Activated CD8-positive, alpha-beta memory T cell treated with anti-CD3 and anti-CD28 coated beads, Interleukin-2, amount 50 U/mL, for 1 hour (primary cell): Measurements from ENCODE around the gene SLC2A4.

Experiments used
- DNase-seq: peaks from one replicate; pipeline ENCODE4 v3.0.0-alpha.2; 2020; ENCODE audit errors: extremely low read depth

The SLC2A4 gene

DNA sequence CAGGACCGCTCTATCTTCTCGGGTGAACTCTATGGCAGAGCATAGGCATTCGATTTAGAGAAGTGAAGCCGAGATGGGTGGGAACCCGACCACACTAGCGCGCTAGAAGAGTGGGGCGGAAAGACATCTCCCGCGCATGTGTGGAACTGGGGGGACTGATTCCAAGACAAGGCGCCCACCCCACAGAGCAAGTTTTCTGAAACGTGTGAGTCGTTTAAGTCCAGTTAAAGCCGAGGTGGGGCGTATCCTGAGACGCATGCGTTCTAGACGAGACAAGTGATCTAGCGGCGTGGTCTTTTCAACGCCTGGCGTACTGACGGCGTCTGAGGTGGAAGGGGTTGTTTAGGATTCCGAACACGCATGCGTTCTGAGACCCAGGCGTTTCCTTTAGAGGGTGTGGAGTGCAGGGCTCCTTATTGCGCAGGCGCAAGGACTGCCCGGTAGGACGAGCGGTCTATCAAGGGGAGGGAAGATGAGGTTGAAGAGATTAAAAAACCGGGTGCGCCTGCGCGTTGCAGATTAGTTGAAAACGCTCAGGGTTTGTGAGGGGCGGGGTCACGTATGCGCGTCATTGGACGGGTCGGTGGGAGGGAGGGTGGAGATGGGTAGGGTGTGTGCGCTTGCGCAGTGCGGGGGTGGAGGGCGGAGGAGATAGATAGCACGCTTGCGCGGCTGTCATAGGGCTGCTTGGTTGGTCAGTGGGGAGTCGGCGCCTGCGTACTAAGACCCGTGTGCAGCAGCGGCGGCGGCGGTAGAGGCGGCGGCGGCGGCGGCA is 25.6 kb downstream of the SLC2A4 start, which contains the start of gene EIF5A:
TSS of gene EIF5A (plus strand) at position 718 of the 775 bp plus-strand sequence. CDS start 2,008 bp downstream, outside the sequence.
- DNase-seq, result peak; percentile 100

- DNase-seq, result no peak
These were observed 26.4 kb downstream of the SLC2A4 start for GRCh38 chr17:7307686-7308624.

GRCh38 chr17:7308625-7309433 is 27.3 kb downstream of the SLC2A4 start:
- peak; percentile 88 for DNase-seq

DNA sequence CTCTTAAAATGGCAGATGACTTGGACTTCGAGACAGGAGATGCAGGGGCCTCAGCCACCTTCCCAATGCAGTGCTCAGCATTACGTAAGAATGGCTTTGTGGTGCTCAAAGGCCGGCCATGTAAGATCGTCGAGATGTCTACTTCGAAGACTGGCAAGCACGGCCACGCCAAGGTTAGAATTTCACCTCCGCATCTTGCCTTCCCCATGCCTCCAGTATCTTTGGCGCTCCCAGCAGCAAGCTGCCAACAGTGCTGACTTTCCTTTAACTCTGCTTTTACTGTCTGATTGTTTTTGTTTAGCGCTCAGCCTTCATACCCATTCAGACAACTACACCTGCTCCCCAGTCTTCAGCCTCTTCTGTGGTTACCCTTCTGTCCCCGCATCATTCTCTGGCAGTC is 28.1 kb downstream of the SLC2A4 start:
- DNase-seq, result no peak

DNA sequence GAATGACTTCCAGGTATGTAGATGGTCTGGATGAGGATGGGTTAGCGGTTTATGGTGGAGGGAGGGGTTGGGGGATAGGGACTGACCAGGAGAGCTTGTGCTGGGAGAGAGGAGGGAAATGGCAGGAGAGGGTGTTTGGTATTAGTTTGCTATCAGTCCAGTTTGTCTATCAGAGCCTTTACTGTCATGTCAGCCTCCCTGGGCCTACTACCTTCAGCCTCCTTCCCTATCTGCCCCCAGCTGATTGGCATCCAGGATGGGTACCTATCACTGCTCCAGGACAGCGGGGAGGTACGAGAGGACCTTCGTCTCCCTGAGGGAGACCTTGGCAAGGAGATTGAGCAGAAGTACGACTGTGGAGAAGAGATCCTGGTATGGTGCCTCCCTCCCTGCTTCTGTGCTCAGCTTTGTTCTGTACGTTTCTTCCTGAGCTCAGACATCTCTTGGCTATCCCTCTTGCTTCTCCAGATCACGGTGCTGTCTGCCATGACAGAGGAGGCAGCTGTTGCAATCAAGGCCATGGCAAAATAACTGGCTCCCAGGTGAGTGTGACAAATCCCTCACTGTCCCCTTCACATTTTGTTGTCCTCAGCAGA is 29.7 kb downstream of the SLC2A4 start:
- DNase-seq, result no peak

GRCh38 chr17:7312432-7313087 is 31.0 kb downstream of the SLC2A4 start:
- no peak for DNase-seq

GRCh38 chr17:7313088-7313889 is 31.8 kb downstream of the SLC2A4 start:
- no peak for DNase-seq

- DNase-seq, result no peak
These were observed 32.6 kb downstream of the SLC2A4 start for GRCh38 chr17:7313890-7314718.

- DNase-seq, result peak; percentile 82
These were observed 33.4 kb downstream of the SLC2A4 start, which contains the start of gene GPS2 for GRCh38 chr17:7314719-7315569. Gene GPS2 (minus strand): TSS chr17:7315360. CDS start chr17:7315052, 308 bp downstream.

DNA sequence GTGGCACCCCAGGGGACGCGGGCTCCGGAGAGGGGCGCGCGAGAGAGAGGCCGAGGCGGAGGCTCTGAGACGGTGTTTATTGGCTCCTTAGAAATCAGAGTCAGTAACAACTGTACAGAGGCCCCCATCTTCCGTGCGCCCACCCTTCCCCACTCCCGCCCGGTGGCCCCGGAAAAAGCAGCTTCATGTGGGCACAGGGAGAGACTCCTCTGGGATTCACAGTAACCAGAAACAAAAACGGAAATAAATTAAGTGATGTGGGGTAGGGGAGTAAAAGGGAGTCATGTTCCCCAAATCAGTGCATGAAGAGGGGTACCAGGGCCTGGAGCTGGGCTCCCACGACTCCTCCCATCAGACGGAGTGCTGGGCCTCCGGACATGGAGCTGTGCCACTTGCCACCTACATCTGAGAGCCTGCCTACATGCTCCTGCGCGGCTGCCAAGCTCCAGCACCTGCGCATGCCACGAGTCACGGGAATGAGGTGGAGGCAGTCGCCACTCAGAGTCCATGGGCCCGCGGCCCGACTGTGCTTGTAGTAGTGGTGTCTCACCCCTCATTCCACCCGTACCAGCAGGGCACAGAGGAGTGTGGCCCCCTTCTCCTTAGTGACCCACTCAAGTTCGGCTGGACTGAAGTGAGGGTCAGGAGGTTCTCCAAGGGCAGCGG is 34.2 kb downstream of the SLC2A4 start:
- DNase-seq, result no peak

GRCh38 chr17:7317161-7317803 is 35.8 kb downstream of the SLC2A4 start:
- DNase-seq, result no peak

- DNase-seq, result no peak
These were observed 36.8 kb downstream of the SLC2A4 start for GRCh38 chr17:7318121-7318860.

DNA sequence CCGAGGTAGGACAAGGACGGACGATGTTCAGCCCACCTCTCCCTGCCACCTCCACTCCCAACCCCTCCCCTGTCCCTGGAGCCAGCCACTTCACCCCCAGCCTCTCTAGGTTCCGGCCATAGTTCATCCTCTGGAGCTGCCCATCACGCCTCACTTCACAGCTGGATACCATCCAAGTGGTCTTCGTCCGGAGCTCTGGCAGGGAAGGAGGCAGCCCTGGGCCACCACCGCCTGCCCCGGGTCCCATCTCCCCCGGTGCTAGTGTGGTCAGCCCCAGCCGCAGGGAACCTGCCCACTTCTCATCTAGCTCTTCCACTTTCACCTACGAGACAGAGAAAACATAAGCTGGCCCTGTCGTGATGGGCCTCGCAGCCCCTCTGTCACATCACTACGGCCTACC is 39.9 kb downstream of the SLC2A4 start:
- no peak for DNase-seq

- DNase-seq, result no peak
These were observed 41.1 kb downstream of the SLC2A4 start for GRCh38 chr17:7322520-7323194.

GRCh38 chr17:7323731-7324437 is 42.4 kb downstream of the SLC2A4 start:
- DNase-seq, result no peak
